K562 (cell line): ENCODE results near the gene CA6. TPM values are rescaled to one million over a fixed set of nuclear protein-coding genes. Genes with fewer than 3 reads are reported as not detected.

ENCODE experiments used
- CREM ChIP-seq: IDR thresholded peaks from 2 replicates; pipeline ENCODE4 v1.6.1; 2014; ENCODE audit warnings: antibody characterized with exemption, low read depth
- EWSR1 ChIP-seq: fragments of 450-650 bp; IDR thresholded peaks from 2 replicates; pipeline ENCODE4 v1.6.1; 2018; ENCODE audit warnings: borderline replicate concordance, mild to moderate bottlenecking, low read depth, moderate library complexity; ENCODE audit not compliant: partially characterized antibody
- FOXP4 ChIP-seq: sonication (generic); formaldehyde crosslinking; IDR thresholded peaks from 2 replicates; pipeline ENCODE4 v1.8.0; 2022; ENCODE audit warnings: mild to moderate bottlenecking, missing genetic modification reagents, borderline replicate concordance
- GABPA ChIP-seq: fragments of 200-800 bp; sonication (Bioruptor generic); conservative IDR thresholded peaks from 2 replicates; pipeline ENCODE4 v1.6.1; 2016; ENCODE audit warnings: low read depth, missing genetic modification characterization, missing compliant biosample characterization
- PPARD ChIP-seq: fragments of 250-450 bp; sonication (Bioruptor Pico); IDR thresholded peaks from 2 replicates; pipeline ENCODE4 v1.8.0; 2022; ENCODE audit warnings: inconsistent platforms, mild to moderate bottlenecking, moderate library complexity
- RBM14 ChIP-seq: fragments of 200-400 bp; formaldehyde crosslinking; IDR thresholded peaks from 2 replicates; pipeline ENCODE4 v1.6.1; 2018; ENCODE audit warnings: low read depth, mild to moderate bottlenecking, low read length, moderate library complexity, borderline replicate concordance; ENCODE audit not compliant: insufficient read depth
- ZBTB33 ChIP-seq: sonication (generic); formaldehyde crosslinking; IDR thresholded peaks from 2 replicates; pipeline ENCODE4 v1.8.1; 2023; ENCODE audit warnings: mild to moderate bottlenecking, missing genetic modification reagents
- ZMIZ1 ChIP-seq, 2 experiments: fragments of 150-350 bp in 1 of 2; IDR thresholded peaks; 2 replicates each; pipeline ENCODE4 v1.6.1; 2012 to 2016; ENCODE audit warnings: low read depth in 2 of 2, low read length in 2 of 2, mild to moderate bottlenecking in 1 of 2, moderate library complexity in 1 of 2
- polyA plus RNA-seq, 8 experiments: library from polyadenylated mRNA; depleted of rRNA in 4 of 8; stranded (reverse) in 5 of 8; unstranded in 3 of 8; fragments of >200 nt; fragmentation: Nextera tagmentation in 2 of 8; fragmentation: Illumina TruSeq in 1 of 8; extraction: Ambion mirVana in 2 of 8; extraction: Trizol in 1 of 8; gene quantifications; 2 replicates each; pipeline versions ENCODE4 v1.2.1 to v1.2.3, GENCODE V29; 2011 to 2014; ENCODE audit warnings: inconsistent platforms in 1 of 8, missing spikeins in 1 of 8
- total RNA-seq, 7 experiments: library from RNA; depleted of rRNA in 6 of 7; stranded (reverse); fragments of >200 nt in 6 of 7; fragmentation: Illumina TruSeq in 2 of 7; extraction: Trizol in 2 of 7; gene quantifications; 2 replicates each; pipeline versions ENCODE4 v1.2.1 to v1.2.3, GENCODE V29; 2011 to 2021; ENCODE audit warnings: low replicate concordance in 1 of 7
- TF ChIP-seq, protein P1 (sequence below): fragments of 450-650 bp; formaldehyde crosslinking; IDR thresholded peaks from 2 replicates; pipeline ENCODE4 v1.4.0; 2020; ENCODE audit warnings: mild to moderate bottlenecking
- TF ChIP-seq, protein P2 (sequence below): fragments of 250-450 bp; sonication (Bioruptor Pico); IDR thresholded peaks from 2 replicates; pipeline ENCODE4 v1.8.0; 2021; ENCODE audit warnings: mild to moderate bottlenecking, moderate library complexity
- TF ChIP-seq, protein P3 (sequence below), 2 experiments: fragments of 450-650 bp; IDR thresholded peaks; 2 replicates each; pipeline ENCODE4 v1.6.1; 2016

CA6 gene
- total and polyA plus RNA-seq, 9 of the 15 experiments (the other 6 are each of a cell fraction or from before 2014, with no cell fraction given): not detected

DNA sequence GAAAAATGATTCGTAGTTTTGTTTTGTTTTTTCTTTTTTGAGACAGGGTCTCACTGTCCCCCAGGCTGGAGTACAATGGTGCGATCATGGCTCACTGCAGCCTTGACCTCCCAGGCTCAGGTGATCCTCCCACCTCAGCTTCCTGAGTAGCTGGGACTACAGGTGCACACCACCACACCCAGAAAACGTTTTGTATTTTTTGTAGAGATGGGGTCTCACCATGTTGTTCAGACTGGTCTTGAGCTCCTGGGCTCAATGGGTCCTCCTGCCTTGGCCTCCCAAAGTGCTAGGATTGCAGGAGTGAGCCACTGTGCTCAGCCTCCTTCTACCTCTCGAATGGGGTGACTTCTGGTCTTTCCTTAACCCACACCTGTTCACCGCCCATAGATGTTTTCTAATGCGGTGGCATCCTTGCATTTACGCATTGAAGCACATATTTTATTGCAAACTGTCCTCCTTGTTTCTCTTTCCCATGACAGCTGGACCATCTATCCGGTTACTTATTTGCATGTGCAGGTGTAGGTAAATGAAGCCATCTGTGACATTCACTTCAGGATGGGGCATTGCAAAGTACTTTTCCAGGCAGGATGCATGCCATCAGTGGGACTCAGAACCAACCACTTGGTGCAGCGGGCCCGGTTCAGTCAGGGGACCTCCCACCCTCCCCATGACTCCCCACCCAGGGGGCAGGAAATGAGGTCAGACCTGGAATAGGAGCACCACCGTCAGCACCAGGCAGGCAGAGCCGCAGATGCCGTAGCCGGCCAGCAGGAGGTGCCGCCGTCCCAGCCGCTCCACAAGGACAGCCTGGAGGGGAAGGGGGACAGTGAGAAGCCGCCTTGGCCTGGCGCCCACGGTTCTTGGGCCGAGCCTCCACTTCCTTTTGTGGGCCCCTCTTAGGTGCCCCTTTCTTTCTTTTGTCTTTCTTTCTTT is 64.0 kb downstream of the CA6 start (continued):
- no peak for TF ChIP-seq ZMIZ1 (IDR thresholded peaks at IDR 0.05; ENCODE audit: low read depth in 2 of 2, low read length in 2 of 2)
- TF ChIP-seq FOXP4 (CRISPR knock-in tag): no peak
- TF ChIP-seq GABPA (tag): 0 out of 2 replicates have a peak, but pooled peaks have one; percentile 11
- no peak for TF ChIP-seq RBM14
- TF ChIP-seq, protein P1, sequence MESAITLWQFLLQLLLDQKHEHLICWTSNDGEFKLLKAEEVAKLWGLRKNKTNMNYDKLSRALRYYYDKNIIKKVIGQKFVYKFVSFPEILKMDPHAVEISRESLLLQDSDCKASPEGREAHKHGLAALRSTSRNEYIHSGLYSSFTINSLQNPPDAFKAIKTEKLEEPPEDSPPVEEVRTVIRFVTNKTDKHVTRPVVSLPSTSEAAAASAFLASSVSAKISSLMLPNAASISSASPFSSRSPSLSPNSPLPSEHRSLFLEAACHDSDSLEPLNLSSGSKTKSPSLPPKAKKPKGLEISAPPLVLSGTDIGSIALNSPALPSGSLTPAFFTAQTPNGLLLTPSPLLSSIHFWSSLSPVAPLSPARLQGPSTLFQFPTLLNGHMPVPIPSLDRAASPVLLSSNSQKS (CRISPR knock-in tag): no peak
- no peak for TF ChIP-seq ZBTB33 (CRISPR knock-in tag)
- no peak for TF ChIP-seq PPARD (CRISPR knock-in tag)
- TF ChIP-seq, protein P2, sequence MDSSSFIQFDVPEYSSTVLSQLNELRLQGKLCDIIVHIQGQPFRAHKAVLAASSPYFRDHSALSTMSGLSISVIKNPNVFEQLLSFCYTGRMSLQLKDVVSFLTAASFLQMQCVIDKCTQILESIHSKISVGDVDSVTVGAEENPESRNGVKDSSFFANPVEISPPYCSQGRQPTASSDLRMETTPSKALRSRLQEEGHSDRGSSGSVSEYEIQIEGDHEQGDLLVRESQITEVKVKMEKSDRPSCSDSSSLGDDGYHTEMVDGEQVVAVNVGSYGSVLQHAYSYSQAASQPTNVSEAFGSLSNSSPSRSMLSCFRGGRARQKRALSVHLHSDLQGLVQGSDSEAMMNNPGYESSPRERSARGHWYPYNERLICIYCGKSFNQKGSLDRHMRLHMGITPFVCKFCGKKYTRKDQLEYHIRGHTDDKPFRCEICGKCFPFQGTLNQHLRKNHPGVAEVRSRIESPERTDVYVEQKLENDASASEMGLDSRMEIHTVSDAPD (CRISPR knock-in tag): no peak
- no peak for TF ChIP-seq EWSR1
- TF ChIP-seq CREM: peak; percentile 58; the same call in 1 of the 2 replicates
- TF ChIP-seq, protein P3, sequence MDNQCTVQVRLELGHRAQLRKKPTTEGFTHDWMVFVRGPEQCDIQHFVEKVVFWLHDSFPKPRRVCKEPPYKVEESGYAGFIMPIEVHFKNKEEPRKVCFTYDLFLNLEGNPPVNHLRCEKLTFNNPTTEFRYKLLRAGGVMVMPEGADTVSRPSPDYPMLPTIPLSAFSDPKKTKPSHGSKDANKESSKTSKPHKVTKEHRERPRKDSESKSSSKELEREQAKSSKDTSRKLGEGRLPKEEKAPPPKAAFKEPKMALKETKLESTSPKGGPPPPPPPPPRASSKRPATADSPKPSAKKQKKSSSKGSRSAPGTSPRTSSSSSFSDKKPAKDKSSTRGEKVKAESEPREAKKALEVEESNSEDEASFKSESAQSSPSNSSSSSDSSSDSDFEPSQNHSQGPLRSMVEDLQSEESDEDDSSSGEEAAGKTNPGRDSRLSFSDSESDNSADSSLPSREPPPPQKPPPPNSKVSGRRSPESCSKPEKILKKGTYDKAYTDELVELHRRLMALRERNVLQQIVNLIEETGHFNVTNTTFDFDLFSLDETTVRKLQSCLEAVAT (IDR thresholded peaks at IDR 0.05): no peak
